IgD-negative memory B cell (primary cell): ENCODE results near the gene ADGB. TPM values are rescaled to one million over a fixed set of nuclear protein-coding genes. Genes with fewer than 3 reads are reported as not detected.

Experiments used
- H3K27ac Mint-ChIP-seq, 3 donors: one replicate each; pipeline ENCODE4 v1.8.0; 2020 to 2022; ENCODE audit warnings: mild to moderate bottlenecking in 3 of 3, mixed read lengths in 3 of 3, moderate library complexity in 1 of 3
- H3K27me3 Mint-ChIP-seq: one replicate; pipeline ENCODE4 v1.8.0; 2021; ENCODE audit warnings: mixed read lengths
- H3K36me3 Mint-ChIP-seq: one replicate; pipeline ENCODE4 v1.8.0; 2020; ENCODE audit warnings: mild to moderate bottlenecking, mixed read lengths
- H3K4me1 Mint-ChIP-seq, 3 donors: one replicate each; pipeline ENCODE4 v1.8.0; 2020 to 2022; ENCODE audit warnings: mixed read lengths in 3 of 3, mild to moderate bottlenecking in 1 of 3
- H3K4me3 Mint-ChIP-seq, 4 donors: one replicate each; pipeline ENCODE4 v1.8.0; 2020 to 2022; ENCODE audit warnings: mild to moderate bottlenecking in 4 of 4, mixed read lengths in 4 of 4, moderate library complexity in 3 of 4
- H3K9me3 Mint-ChIP-seq, 3 donors: one replicate each; pipeline ENCODE4 v1.8.0; 2020 to 2021; ENCODE audit warnings: mixed read lengths in 3 of 3, mild to moderate bottlenecking in 1 of 3
- polyA plus RNA-seq: library from polyadenylated mRNA; unstranded; fragments of 300-500 nt; fragmentation: Illumina TruSeq; gene quantifications from one replicate; pipeline ENCODE4 v1.2.3, GENCODE V29; 2021

The ADGB gene
- polyA plus RNA-seq, 1 donor from 2014 or later: not detected

GRCh38 chr6:146666909-146667308 lies 68.1 kb downstream of the ADGB start:
- Mint-ChIP-seq H3K36me3 (no peaks in the 10 kb centered on the region), H3K4me3 (no peak overlapping the region), H3K27ac (no peak overlapping the region), H3K4me1 (no peaks in the 10 kb centered on the region), H3K9me3 (peaks cover 0 to 2% (median 2%) of the 10 kb centered on the region in 3 donors), H3K27me3 (no peaks in the 10 kb centered on the region)

- H3K27ac Mint-ChIP-seq: no peak overlapping the region
- no peaks in the 10 kb centered on the region for H3K27me3 Mint-ChIP-seq
- no peaks in the 10 kb centered on the region for H3K9me3 Mint-ChIP-seq
- H3K4me1 Mint-ChIP-seq: no peaks in the 10 kb centered on the region
- H3K36me3 Mint-ChIP-seq: no peaks in the 10 kb centered on the region
- no peak overlapping the region for H3K4me3 Mint-ChIP-seq
These were observed 71.4 kb downstream of the ADGB start for GRCh38 chr6:146670161-146670560.

- no peaks in the 10 kb centered on the region for H3K9me3 Mint-ChIP-seq
- no peak overlapping the region for H3K4me3 Mint-ChIP-seq
- H3K36me3 Mint-ChIP-seq: no peaks in the 10 kb centered on the region
- H3K27me3 Mint-ChIP-seq: no peaks in the 10 kb centered on the region
- no peaks in the 10 kb centered on the region for H3K4me1 Mint-ChIP-seq
- no peak overlapping the region for H3K27ac Mint-ChIP-seq
These were observed 74.3 kb downstream of the ADGB start for GRCh38 chr6:146673069-146673468.

- Mint-ChIP-seq H3K27me3 (no peaks in the 10 kb centered on the region), H3K36me3 (no peaks in the 10 kb centered on the region), H3K9me3 (no peaks in the 10 kb centered on the region), H3K4me1 (no peaks in the 10 kb centered on the region), H3K4me3 (no peak overlapping the region), H3K27ac (no peak overlapping the region)
These were observed 80.6 kb downstream of the ADGB start for GRCh38 chr6:146679386-146679785.

GRCh38 chr6:146682919-146683318 lies 84.1 kb downstream of the ADGB start:
- peaks cover 0 to 3% (median 0%) of the 10 kb centered on the region in 3 donors for H3K9me3 Mint-ChIP-seq
- no peaks in the 10 kb centered on the region for H3K36me3 Mint-ChIP-seq
- H3K4me3 Mint-ChIP-seq: no peak overlapping the region
- no peaks in the 10 kb centered on the region for H3K27me3 Mint-ChIP-seq
- no peak overlapping the region for H3K27ac Mint-ChIP-seq
- H3K4me1 Mint-ChIP-seq: no peaks in the 10 kb centered on the region

- Mint-ChIP-seq H3K36me3 (no peaks in the 10 kb centered on the region), H3K27ac (no peak overlapping the region), H3K27me3 (no peaks in the 10 kb centered on the region), H3K4me3 (no peak overlapping the region), H3K9me3 (peaks cover 0 to 3% (median 0%) of the 10 kb centered on the region in 3 donors), H3K4me1 (no peaks in the 10 kb centered on the region)
These were observed 91.0 kb downstream of the ADGB start for GRCh38 chr6:146689806-146690205.

- no peaks in the 10 kb centered on the region for H3K36me3 Mint-ChIP-seq
- H3K27me3 Mint-ChIP-seq: no peaks in the 10 kb centered on the region
- H3K9me3 Mint-ChIP-seq: no peaks in the 10 kb centered on the region
- H3K27ac Mint-ChIP-seq: no peak overlapping the region
- no peak overlapping the region for H3K4me3 Mint-ChIP-seq
- no peaks in the 10 kb centered on the region for H3K4me1 Mint-ChIP-seq
These were observed 94.6 kb downstream of the ADGB start for GRCh38 chr6:146693342-146693741.

GRCh38 chr6:146697921-146698320 lies 99.1 kb downstream of the ADGB start:
- Mint-ChIP-seq H3K27ac (no peak overlapping the region), H3K4me3 (no peak overlapping the region), H3K4me1 (no peaks in the 10 kb centered on the region), H3K9me3 (no peaks in the 10 kb centered on the region), H3K27me3 (no peaks in the 10 kb centered on the region), H3K36me3 (no peaks in the 10 kb centered on the region)

- H3K4me1 Mint-ChIP-seq: no peaks in the 10 kb centered on the region
- peaks cover 1% of the 10 kb centered on the region for H3K27me3 Mint-ChIP-seq
- H3K27ac Mint-ChIP-seq: no peak overlapping the region
- no peaks in the 10 kb centered on the region for H3K36me3 Mint-ChIP-seq
- no peak overlapping the region for H3K4me3 Mint-ChIP-seq
- H3K9me3 Mint-ChIP-seq: peaks cover 0 to 8% (median 3%) of the 10 kb centered on the region in 3 donors
These were observed 101.4 kb downstream of the ADGB start for GRCh38 chr6:146700078-146700686.

GRCh38 chr6:146701632-146702031 lies 102.9 kb downstream of the ADGB start:
- no peak overlapping the region for H3K4me3 Mint-ChIP-seq
- peaks cover 1% of the 10 kb centered on the region for H3K27me3 Mint-ChIP-seq
- no peaks in the 10 kb centered on the region for H3K36me3 Mint-ChIP-seq
- peaks cover 0 to 8% (median 3%) of the 10 kb centered on the region in 3 donors for H3K9me3 Mint-ChIP-seq
- H3K27ac Mint-ChIP-seq: no peak overlapping the region
- H3K4me1 Mint-ChIP-seq: no peaks in the 10 kb centered on the region

- H3K27ac Mint-ChIP-seq: no peak overlapping the region
- peaks cover 0 to 5% (median 0%) of the 10 kb centered on the region in 3 donors for H3K9me3 Mint-ChIP-seq
These were observed 110.4 kb downstream of the ADGB start for GRCh38 chr6:146709036-146709622.

GRCh38 chr6:146719387-146719786 lies 120.6 kb downstream of the ADGB start:
- Mint-ChIP-seq H3K27ac (no peak overlapping the region), H3K27me3 (no peaks in the 10 kb centered on the region), H3K9me3 (no peaks in the 10 kb centered on the region), H3K4me1 (no peaks in the 10 kb centered on the region), H3K36me3 (no peaks in the 10 kb centered on the region), H3K4me3 (no peak overlapping the region)

More at GRCh38 chr6:146709036-146709622, 110.4 kb downstream of the ADGB start:
- H3K4me1 Mint-ChIP-seq: no peaks in the 10 kb centered on the region
- H3K4me3 Mint-ChIP-seq: no peak overlapping the region
- H3K36me3 Mint-ChIP-seq: no peaks in the 10 kb centered on the region
- H3K27me3 Mint-ChIP-seq: peaks cover 1% of the 10 kb centered on the region

GRCh38 chr6:146739696-146740095 lies 140.9 kb downstream of the ADGB start:
- no peaks in the 10 kb centered on the region for H3K27me3 Mint-ChIP-seq
- no peak overlapping the region for H3K27ac Mint-ChIP-seq
- H3K4me3 Mint-ChIP-seq: no peak overlapping the region
- no peaks in the 10 kb centered on the region for H3K9me3 Mint-ChIP-seq
- H3K36me3 Mint-ChIP-seq: peaks cover 2% of the 10 kb centered on the region
- no peaks in the 10 kb centered on the region for H3K4me1 Mint-ChIP-seq

GRCh38 chr6:146741609-146742008 lies 142.8 kb downstream of the ADGB start:
- Mint-ChIP-seq H3K9me3 (no peaks in the 10 kb centered on the region), H3K27me3 (no peaks in the 10 kb centered on the region), H3K36me3 (no peaks in the 10 kb centered on the region), H3K4me3 (no peak overlapping the region), H3K4me1 (no peaks in the 10 kb centered on the region), H3K27ac (no peak overlapping the region)

- Mint-ChIP-seq H3K4me1 (no peaks in the 10 kb centered on the region), H3K27ac (no peak overlapping the region)
These were observed 154.5 kb downstream of the ADGB start for GRCh38 chr6:146753306-146753705.

GRCh38 chr6:146767632-146768031 lies 168.9 kb downstream of the ADGB start:
- Mint-ChIP-seq H3K4me1 (peaks cover 3 to 9% (median 6%) of the 10 kb centered on the region in 3 donors), H3K9me3 (no peaks in the 10 kb centered on the region), H3K4me3 (no peak overlapping the region), H3K27ac (no peak overlapping the region), H3K36me3 (no peaks in the 10 kb centered on the region), H3K27me3 (peaks cover 17% of the 10 kb centered on the region)

More at GRCh38 chr6:146753306-146753705, 154.5 kb downstream of the ADGB start:
- Mint-ChIP-seq H3K36me3 (no peaks in the 10 kb centered on the region), H3K27me3 (no peaks in the 10 kb centered on the region), H3K4me3 (no peak overlapping the region), H3K9me3 (peaks cover 0 to 7% (median 6%) of the 10 kb centered on the region in 3 donors)
